GM18520 (cell line): Measurements from ENCODE around the gene DLX6.

Experiments
- ATAC-seq: cut with Tn5 transposase; IDR thresholded peaks from one replicate; pipeline ENCODE4 v1.9.1; 2021; ENCODE audit not compliant: unreplicated experiment

Gene DLX6

DNA sequence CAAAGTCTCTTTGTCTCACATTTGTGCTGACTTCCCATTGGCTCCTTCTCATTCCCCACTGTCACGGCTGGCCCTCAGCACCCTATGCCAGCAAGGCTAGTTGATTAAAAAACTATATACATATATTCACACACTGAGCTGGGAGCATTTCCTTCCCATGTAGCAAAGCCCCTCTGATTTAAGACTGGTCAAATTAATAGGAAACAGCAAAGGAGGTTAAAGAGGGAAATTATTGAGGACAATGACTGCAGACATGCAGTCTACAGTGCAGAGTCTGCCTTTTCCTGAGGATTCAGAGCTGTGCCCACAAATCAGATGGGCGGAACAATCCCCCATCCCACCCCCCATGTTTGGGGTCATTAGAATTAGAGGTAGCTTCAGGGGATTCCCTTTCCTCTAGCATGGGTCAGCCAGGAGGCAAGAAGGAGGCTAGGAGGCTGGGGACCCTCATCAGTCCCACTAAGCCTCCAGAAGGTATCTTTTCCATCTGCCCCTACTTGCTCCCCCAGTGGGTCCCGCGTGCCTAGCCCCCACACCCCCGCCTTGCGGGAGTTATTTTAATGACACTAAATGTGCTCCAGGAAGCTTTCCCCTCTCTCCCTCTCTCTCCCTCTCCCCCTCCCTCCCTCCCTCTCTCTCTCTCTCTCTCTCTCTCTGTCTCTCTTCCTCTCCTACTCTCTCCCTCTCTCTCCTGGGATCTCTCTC is 9.8 kb upstream of the DLX6 start:
- no peak for ATAC-seq

DNA sequence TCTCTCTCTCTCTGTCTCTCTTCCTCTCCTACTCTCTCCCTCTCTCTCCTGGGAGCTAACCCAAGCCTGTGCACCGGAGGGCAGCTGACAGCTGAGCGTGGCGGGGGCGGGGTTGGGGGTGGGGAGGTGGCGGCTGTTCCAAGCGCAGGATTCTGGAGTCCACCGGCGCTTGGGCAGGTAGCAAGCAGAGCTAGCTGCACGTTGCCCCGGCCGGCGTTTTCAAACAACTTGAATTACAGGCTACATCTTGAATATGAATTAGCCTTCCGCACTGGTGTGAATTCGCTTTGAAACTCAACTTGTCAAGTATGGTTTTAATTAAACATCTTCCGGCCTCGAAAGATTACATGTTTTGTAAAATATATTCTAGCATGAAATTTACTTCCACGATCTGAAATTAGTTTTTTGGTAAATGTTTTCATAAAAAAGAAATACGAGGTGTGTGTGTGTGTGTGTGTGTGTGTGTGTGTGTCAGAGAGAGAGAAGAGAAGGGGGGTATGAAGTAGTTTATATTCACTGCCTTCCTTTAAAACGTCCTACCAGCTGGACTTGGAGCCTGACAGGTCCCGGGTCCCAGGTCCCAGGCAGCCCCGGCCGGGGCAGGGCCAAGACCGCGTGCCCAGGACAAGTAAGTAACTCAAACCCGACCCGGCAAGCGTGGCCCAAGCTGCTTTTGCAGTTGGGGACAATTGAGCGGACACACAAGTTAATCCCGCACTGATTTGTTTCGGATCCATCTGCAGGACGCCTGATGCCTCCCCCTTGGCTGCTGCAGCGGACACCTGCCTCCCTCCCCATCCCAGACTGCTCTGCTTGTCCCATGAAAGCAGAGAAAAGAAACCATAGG is 9.0 kb upstream of the DLX6 start:
- no peak for ATAC-seq

DNA sequence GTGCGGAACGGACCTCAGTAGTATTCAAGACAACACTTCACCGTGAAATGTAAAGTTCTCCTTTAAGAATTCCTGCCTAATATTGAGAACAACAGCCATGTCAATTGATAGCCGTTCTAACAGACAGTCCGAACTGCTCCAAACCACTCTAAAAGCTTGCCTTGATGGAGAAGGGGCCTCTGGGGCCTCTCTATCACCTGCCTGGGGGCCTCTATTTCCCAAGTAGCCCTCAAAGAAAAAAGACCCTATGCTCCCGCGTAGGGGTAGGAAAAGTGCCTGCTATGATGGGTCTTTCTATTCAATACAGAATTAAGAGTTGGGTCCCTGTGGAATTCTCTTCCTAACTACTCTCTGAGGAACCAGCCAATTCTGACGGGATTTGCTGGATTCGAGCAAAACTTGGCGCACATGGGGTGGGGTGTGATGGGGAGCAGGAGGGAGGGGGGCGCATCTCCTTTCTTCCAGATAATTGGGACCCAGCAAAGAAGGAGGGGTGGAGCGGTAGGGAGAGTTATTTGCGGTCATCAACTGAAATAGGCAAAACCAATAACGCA is 8.3 kb upstream of the DLX6 start:
- ATAC-seq, result no peak

DNA sequence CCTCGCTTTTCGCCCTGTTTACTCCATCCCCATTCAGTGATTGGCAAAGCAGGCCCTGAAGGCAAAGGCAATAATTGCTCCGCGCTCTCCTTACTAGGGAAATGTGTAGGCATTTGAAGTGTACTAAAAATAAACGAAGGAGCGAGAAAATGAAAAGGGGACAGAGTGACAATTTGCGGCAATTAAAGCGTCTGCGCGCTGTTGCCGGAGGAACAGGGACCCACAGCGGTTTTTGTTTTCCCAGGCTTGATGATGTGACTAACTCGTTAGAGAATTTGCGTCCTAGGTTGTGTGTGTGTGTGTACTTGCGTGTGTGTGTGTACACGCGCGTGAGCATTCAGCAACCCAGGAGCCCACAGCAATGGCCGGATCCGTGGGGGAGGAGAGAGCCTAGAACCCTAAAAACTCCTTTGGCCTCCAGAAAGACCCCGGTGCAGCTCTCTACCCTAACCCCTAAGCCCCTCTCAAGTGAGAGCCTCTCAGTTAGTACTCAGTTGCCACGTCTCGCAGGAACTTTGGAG is 7.8 kb upstream of the DLX6 start:
- ATAC-seq, result no peak

DNA sequence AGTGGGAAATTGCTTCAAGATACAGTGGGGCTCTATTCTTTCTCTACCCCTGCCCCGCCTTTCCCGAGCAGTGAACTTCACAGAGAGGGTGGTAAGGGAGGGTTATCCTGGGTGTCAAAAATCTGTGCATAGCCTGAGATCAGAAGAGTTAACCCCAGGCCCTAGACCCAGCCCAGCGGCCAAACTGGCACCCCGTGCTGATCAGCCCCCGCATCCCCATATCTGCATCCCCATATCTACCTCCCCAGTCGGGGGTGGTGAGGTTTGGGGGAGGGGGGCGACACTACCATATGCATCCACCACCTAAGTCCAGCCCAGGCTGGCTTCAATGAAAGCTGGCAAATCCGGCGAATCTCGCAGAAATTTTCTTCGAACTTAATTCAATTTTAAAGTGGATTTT is 7.0 kb upstream of the DLX6 start:
- ATAC-seq, result no peak

DNA sequence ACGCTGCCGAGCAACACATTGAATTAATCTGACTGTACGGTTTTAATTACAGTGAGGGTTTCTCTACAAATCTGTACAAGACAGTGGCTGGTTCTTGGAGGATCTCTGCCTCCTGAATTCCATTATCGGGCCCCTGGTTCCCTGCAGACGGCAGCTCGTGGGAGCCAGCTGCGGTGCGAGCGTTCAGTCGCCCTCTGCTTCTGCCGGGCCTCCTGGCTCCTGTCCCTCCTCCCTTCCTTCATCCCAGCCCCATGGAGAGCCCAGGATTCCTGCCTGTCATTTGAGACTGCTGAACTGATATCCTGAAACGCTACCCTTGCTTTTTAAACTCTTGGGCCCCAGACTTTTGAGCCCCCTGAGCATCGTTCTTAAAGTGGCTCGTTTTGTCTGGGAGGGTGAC is 6.6 kb upstream of the DLX6 start:
- ATAC-seq, result no peak

DNA sequence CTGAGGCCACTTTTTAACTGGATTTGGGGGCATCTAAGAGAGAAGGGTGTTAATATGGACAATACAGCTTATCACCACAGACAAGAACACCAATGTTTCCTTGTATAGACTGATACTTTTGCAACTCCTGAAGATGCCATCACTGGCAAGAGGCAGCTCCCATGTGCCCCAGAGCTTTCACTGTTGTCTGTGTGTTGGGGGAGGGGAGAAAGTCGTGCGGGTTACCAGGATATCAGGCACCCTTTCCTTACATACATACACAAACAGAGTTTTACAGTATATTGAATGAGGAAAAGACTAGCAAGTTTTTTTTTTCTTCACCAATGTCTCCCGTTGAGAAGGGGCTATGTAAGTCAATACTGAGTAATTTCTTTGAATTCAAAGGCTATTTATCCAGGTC is 4.1 kb upstream of the DLX6 start:
- no peak for ATAC-seq

DNA sequence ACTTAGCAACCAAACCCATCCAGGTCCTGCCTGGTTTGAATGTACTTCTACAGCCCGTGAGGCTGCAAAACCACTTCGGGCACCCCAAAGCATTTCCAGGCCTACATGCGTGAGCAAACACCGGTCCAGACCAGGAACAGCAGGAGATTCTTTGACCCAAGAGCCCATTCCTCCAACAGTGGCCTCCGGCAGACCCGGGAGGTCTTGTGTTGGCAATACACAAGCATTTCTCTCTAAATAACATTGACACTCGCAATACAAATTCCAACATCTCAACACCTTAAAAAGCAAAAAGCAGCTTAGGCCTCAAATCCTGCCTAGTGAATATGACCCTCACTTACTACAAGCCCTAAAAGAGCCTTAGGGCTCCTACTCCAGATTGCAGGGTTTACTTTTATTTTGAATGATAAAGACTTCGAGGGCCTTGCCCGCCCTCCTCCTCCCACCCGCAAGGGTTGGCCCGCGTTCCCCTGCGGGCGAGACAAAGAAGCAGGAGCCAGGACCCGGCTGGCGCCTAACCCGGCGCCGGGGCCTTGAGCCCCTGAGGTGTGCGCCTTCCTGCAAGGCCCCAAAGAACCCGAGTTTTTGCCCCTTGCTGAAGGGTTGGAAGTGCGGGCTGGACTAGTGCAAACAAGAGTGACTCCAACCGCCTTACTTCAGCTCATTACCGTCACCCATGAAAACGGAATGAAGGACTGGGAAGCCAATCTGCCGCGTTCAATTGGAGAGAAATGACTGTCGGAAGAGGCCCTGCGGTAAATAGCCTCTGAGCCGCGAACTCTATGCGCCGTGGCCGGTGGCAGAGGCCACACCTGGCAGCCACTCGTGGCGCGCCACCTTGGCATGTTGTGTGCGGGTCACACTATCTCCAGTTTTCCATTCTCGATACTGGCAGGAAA is 3.4 kb upstream of the DLX6 start:
- no peak for ATAC-seq

DNA sequence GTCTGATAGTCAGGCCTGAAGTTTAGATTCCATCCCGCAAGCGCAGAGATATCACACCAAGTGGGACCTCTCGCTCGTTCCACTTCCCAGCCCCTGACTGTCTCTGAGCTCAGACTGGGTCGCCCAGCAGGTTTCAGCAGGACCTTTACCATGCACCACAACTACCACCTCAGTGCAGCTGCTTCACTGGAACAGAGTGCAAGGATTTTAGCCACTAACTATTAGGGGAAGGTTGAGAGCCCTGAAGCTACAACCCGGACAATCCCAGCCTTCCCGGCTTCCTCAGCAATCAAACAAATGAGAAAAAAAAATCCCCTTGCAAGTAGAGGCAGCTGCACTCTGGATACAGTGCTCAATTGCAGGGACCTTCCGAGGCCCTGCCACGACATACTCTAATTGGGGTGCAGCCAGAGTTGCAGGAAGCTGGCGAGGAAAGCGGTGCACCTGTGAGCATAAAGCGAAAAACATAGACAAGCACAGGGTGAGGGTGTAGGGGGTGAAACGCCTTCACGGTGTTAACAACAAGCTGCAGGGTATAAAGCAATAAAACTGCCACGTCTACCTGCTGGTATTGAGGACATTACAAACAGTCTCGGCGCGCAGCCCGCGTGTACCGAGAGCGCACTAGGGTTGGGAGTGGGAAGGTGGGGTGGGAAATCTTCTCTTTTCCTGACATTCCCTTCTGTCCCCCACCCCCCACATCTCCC is 2.6 kb upstream of the DLX6 start:
- no peak for ATAC-seq

DNA sequence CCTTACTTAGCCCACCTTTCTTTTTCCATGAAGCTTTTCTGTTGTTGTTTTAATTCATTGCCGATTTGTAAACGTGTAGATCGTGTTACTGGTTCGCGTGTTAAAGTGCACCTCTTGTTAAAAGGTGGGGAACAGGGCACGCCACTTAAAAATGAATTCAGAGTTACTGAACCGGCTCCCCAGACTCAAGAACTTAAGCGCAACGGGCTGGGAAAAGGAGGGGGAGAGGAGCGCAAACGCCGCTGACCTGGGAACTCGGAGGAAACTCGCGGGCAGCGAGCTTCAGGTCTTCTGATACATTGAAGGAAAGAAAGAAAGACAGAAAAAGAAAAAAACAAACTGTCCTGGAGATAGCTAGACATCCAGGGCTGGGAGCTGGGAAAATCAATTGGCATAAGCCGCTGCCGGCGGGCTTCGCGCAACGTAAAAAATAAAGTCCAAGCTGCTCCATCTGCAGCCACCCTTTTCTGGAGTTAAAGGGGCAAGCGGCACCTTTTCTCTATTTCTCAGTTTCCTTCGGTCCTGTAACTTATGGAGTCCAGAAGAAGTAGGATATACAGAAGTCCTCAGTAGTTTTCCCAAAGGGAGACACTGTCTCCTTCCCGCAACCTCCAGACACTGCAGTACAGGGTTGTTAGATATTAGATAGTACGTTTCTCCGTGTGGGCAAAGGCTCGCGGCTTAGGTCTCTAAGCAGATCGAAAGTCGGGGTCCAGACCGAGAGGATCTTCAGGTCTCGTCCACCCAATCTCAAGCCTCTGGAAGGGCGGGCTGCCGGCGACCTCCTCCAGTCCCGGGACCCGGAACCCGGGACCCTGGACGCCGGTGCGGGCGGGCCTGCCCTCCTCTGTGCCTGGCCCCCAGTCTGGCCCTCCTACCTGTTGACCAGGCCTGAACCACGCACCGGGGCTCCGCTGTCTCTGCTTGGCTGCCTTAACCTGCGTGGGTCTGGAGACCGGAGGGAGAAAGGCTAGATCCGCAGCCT is 1.8 kb upstream of the DLX6 start:
- no peak for ATAC-seq

DNA sequence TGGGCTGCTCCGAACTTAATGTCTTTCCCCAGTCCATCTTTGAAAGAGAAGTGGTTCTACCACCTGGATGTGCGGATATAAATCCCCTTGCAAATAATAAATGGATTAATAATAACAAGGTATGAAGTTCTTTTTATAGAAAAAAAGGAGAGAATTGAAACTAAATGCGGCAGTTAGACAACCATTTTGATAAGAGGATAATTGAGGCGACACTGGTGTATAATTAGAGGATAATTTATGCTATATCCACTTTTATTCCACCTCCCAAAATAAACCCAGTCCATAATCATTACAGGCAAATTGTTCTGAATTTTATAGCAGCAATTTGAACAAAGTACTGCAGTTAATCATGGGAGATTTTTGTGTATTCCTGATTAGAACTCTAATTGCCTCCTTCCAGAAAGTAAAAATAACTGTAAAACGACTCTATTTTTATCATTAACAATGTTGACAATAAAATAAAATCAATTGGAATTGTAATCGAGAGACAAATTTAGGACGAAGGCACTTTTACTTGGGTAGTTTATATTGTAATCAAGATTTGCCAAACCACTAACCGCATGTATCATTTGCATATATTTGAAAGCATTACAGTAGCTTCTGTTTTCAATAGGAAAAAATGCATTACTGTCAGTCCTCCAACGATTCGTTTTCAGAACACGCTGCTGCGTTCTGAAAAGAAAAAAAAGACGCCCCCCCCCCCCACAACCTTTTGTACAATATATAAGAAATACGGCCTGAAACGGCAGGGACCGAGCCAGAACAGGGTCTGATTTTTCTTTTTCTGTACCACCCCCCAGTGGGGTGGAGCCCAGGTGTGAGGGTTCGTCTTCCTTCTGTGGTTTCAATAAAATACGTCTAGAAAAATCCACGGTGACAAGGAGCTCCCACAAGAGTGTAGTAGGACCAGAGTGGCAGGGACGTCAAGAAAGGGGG is 838 bp upstream of the DLX6 start:
- ATAC-seq, result no peak

DNA sequence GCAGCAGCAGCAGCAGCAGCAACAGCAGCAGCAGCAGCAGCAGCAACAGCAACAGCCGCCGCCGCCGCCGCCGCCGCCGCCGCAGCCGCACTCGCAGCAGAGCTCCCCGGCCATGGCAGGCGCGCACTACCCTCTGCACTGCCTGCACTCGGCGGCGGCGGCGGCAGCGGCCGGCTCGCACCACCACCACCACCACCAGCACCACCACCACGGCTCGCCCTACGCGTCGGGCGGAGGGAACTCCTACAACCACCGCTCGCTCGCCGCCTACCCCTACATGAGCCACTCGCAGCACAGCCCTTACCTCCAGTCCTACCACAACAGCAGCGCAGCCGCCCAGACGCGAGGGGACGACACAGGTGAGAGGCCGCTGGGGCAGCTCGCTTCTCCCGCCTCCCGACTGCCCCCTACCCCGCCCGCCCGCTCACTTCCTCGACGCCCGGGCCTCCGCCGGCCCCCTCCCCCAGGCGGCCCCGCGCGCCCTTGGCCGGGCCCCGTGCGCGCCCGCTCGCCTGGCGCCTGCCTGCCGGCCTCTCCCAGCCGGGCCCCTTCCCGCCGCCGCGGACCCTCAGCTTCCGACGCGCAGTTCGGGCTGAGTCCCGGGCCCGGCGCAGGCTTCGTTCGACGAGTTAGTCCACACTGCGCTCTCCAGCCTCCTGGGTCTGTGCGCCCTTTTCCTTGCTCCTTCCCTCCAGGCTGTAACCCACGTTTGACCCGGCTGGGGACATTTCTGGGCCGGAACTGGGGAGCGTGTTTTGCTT is 882 bp downstream of the DLX6 start:
- ATAC-seq, result no peak

DNA sequence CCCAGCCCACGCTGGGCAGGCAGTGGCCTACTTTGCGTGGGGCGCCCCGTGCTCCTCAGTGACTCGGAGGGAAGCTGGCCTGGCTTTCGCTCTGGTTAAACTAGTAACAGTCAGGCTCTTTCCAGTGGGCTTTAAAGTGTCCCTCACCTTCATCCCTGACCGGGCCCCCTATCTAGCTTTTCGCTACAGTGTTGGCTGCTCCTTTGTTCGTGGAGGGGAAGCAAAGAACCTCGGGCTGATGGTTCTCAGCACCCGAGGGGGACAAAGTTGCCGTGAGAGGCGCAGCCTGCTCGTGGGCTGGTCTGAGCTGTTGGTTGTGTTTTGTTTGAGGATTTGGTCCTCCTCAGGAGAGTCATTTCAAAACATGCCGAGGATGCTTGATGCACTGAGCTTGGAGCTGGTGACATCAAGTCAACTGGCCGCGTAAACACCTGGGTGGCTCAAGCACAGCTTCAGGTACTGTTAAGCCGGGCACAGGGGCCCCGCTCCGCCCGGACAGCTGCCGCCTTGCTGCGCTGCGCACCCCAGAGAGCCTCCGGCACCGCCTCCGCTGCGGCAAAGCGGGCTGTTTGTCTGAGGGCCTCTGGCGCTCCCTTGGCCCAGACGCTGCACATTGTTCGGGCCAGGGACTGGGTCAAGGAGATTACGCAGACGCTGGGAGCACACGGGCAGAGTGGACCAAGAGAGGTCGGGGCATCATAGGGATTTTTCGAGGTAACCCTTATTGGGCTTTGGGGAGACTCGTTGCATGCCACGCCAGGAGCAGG is 1.6 kb downstream of the DLX6 start:
- ATAC-seq, result no peak

DNA sequence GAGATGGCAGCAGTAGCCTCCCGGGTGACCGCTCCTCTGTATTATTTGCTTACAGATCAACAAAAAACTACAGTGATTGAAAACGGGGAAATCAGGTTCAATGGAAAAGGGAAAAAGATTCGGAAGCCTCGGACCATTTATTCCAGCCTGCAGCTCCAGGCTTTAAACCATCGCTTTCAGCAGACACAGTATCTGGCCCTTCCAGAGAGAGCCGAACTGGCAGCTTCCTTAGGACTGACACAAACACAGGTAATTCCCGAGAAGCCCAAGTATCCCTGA is 2.2 kb downstream of the DLX6 start:
- no peak for ATAC-seq

DNA sequence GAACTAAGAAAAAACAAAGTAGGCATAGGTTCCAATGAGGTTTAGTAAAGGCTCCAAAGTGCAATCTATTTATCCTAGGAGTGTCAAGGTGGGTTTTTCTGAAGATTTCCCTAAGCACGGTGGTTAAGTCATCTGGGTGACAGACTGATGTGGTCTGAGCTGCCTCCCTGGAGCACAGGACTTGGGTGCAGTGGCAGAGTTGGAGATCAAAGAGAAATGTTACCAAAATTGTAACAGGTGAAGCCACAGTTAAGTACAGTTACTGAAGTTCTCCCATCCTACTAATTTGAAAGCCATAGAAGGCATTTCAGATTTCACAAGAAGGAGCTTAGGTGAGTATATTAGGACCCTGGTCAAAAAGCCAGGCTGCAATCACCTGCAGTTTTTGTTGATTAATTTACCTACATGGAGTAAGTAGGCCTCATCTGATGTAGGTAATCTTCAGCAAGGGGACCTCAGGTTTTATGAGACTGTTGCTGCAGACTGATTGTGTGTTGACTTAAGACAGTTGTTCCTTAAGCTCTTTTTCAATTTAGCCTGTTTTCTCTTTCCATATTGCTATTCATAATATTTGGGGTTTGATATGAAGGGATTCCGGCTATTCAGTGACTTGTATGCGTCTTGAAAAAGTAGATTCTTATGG is 3.0 kb downstream of the DLX6 start:
- no peak for ATAC-seq
